H1 (cell line): ENCODE results near the gene EIF4E3. TPM values are rescaled to one million over a fixed set of nuclear protein-coding genes. Genes with fewer than 3 reads are reported as not detected.

ENCODE experiments used
- CTCF ChIA-PET: fragments of 300-600 bp; sonication (Branson Sonifier 250); formaldehyde crosslinking; loops from one replicate; lab custom pipeline; 2021; ENCODE audit not compliant: partially characterized antibody; lab: Charles Lee
- POLR2A ChIA-PET: fragments of 300-600 bp; sonication (Branson Sonifier 250); formaldehyde crosslinking; loops from one replicate; lab custom pipeline; 2021; ENCODE audit warnings: inconsistent platforms; ENCODE audit not compliant: partially characterized antibody; lab: Charles Lee
- DNase-seq, 2 experiments: peaks; one replicate each; pipeline versions ENCODE4 v3.0.0 to v3.0.0-alpha.2; 2010 to 2022; ENCODE audit warnings: low spot score in 2 of 2, low read depth in 1 of 2, mixed read lengths in 1 of 2
- FAIRE-seq: peaks from 2 replicates; lab custom pipeline; 2011; peaks lifted over from hg19 to GRCh38; lab: Jason Lieb, UNC
- H2AFZ ChIP-seq: 2 replicates; pipeline ENCODE4 v1.8.1; 2012; ENCODE audit warnings: low read length, inconsistent platforms
- H2AK5ac ChIP-seq: 2 replicates; pipeline ENCODE4 v1.6.1; 2013; ENCODE audit warnings: low read depth, low read length
- H2BK120ac ChIP-seq: replicated peaks from 2 replicates; pipeline ENCODE3; 2013; ENCODE audit warnings: low read depth, low read length, inconsistent platforms
- H2BK12ac ChIP-seq: 2 replicates; pipeline ENCODE4 v1.6.1; 2013; ENCODE audit warnings: low read depth, low read length
- H2BK15ac ChIP-seq: 2 replicates; pipeline ENCODE4 v1.6.1; 2013; ENCODE audit warnings: low read length
- H2BK20ac ChIP-seq: 2 replicates; pipeline ENCODE4 v1.6.1; 2013; ENCODE audit warnings: low read length
- H2BK5ac ChIP-seq: 2 replicates; pipeline ENCODE4 v1.6.1; 2013; ENCODE audit warnings: low read depth, low read length
- H3K14ac ChIP-seq: 2 replicates; pipeline ENCODE4 v1.6.1; 2013; ENCODE audit warnings: inconsistent platforms; ENCODE audit not compliant: insufficient read length
- H3K18ac ChIP-seq: 2 replicates; pipeline ENCODE4 v1.6.1; 2013; ENCODE audit warnings: low read length; ENCODE audit errors: extremely low read depth
- H3K23ac ChIP-seq: 2 replicates; pipeline ENCODE4 v1.6.1; 2013; ENCODE audit warnings: inconsistent platforms; ENCODE audit not compliant: insufficient read length
- H3K23me2 ChIP-seq: 2 replicates; pipeline ENCODE4 v1.6.1; 2013; ENCODE audit warnings: low read depth, low read length
- H3K27ac ChIP-seq: 2 replicates; pipeline ENCODE4 v1.6.1; 2011; ENCODE audit warnings: low read depth, low read length, inconsistent platforms
- H3K27me3 ChIP-seq, 4 experiments: replicated peaks in 1 of 4; 1 replicate in 1 of 4; 2 replicates in 3 of 4; pipeline versions ENCODE4 v1.6.1 to v1.8.1; 2011 to 2013; ENCODE audit warnings: low read length in 3 of 4, mild to moderate bottlenecking in 3 of 4, inconsistent platforms in 2 of 4, mixed read lengths in 2 of 4, moderate library complexity in 1 of 4; ENCODE audit not compliant: control insufficient read depth in 3 of 4, insufficient read depth in 3 of 4; ENCODE audit errors: extremely low read depth in 1 of 4
- H3K36me3 ChIP-seq, 4 experiments: 2 replicates each; pipeline versions ENCODE4 v1.6.1 to v1.8.1; 2011 to 2013; ENCODE audit warnings: mild to moderate bottlenecking in 4 of 4, low read length in 3 of 4, moderate library complexity in 2 of 4, control low read depth in 1 of 4, inconsistent platforms in 1 of 4; ENCODE audit not compliant: insufficient read depth in 4 of 4, control insufficient read depth in 2 of 4
- H3K4ac ChIP-seq: replicated peaks from 2 replicates; pipeline ENCODE3; 2013; ENCODE audit warnings: low read length, low read depth, mixed read lengths, inconsistent platforms; ENCODE audit not compliant: insufficient read length
- H3K4me1 ChIP-seq, 4 experiments: replicated peaks in 1 of 4; 1 replicate in 1 of 4; 2 replicates in 3 of 4; pipeline versions ENCODE4 v1.6.1 to v1.8.1; 2011 to 2013; ENCODE audit warnings: low read length in 3 of 4, inconsistent platforms in 2 of 4, mixed read lengths in 1 of 4; ENCODE audit not compliant: insufficient read depth in 4 of 4, control insufficient read depth in 3 of 4
- H3K4me2 ChIP-seq, 2 experiments: 2 replicates each; pipeline versions ENCODE4 v1.6.1 to v1.8.1; 2011 to 2013; ENCODE audit warnings: low read depth in 2 of 2, low read length in 2 of 2, control low read depth in 1 of 2, inconsistent platforms in 1 of 2, mild to moderate bottlenecking in 1 of 2; ENCODE audit not compliant: insufficient read depth in 1 of 2
- H3K4me3 ChIP-seq, 4 experiments: fragments of 200-600, 300-600 bp in 1 of 4; sonication (generic), shearing (Covaris generic), sonication (Bioruptor Twin) in 1 of 4; 2 replicates each; pipeline versions ENCODE4 v1.5.1 to v1.8.1; 2011 to 2016; ENCODE audit warnings: low read length in 4 of 4, low read depth in 3 of 4, control low read depth in 2 of 4, inconsistent platforms in 2 of 4, mild to moderate bottlenecking in 2 of 4, mixed read lengths in 1 of 4, moderate library complexity in 1 of 4; ENCODE audit not compliant: insufficient read depth in 2 of 4; ENCODE audit errors: extremely low read depth in 1 of 4
- H3K56ac ChIP-seq: replicated peaks from 2 replicates; pipeline ENCODE3; 2013; ENCODE audit warnings: low read depth, mild to moderate bottlenecking, mixed read lengths, low read length, inconsistent platforms; ENCODE audit not compliant: insufficient read length
- H3K79me1 ChIP-seq: 2 replicates; pipeline ENCODE4 v1.6.1; 2013; ENCODE audit warnings: low read depth, low read length, control low read depth
- H3K79me2 ChIP-seq, 2 experiments: 2 replicates each; pipeline versions ENCODE4 v1.6.1 to v1.8.1; 2012 to 2013; ENCODE audit warnings: low read length in 2 of 2, mild to moderate bottlenecking in 2 of 2, inconsistent platforms in 1 of 2; ENCODE audit not compliant: insufficient read depth in 2 of 2, control insufficient read depth in 1 of 2
- H3K9ac ChIP-seq, 4 experiments: replicated peaks in 1 of 4; 1 replicate in 1 of 4; 2 replicates in 3 of 4; pipeline versions ENCODE4 v1.6.1 to v1.8.1; 2011 to 2013; ENCODE audit warnings: low read depth in 3 of 4, low read length in 3 of 4, control low read depth in 2 of 4, mild to moderate bottlenecking in 2 of 4, moderate library complexity in 2 of 4, inconsistent platforms in 1 of 4; ENCODE audit errors: extremely low read depth in 1 of 4
- H3K9me3 ChIP-seq, 2 experiments: 2 replicates each; pipeline versions ENCODE4 v1.6.1 to v1.8.1; 2012 to 2013; ENCODE audit warnings: mild to moderate bottlenecking in 2 of 2, moderate library complexity in 2 of 2, control low read depth in 1 of 2, inconsistent platforms in 1 of 2, low read depth in 1 of 2, low read length in 1 of 2, mixed read lengths in 1 of 2; ENCODE audit not compliant: insufficient read depth in 2 of 2
- H4K20me1 ChIP-seq, 2 experiments: replicated peaks in 1 of 2; 2 replicates each; pipeline versions ENCODE3 to v1.8.1; 2011 to 2013; ENCODE audit warnings: inconsistent platforms in 2 of 2, low read length in 2 of 2, mild to moderate bottlenecking in 1 of 2; ENCODE audit not compliant: insufficient read depth in 2 of 2, control insufficient read depth in 1 of 2
- H4K5ac ChIP-seq: 2 replicates; pipeline ENCODE4 v1.6.1; 2013; ENCODE audit warnings: low read length, low read depth, mixed read lengths, inconsistent platforms; ENCODE audit not compliant: insufficient read length
- H4K8ac ChIP-seq: 2 replicates; pipeline ENCODE4 v1.8.0; 2013; ENCODE audit warnings: mild to moderate bottlenecking, moderate library complexity, low read length, inconsistent platforms; ENCODE audit not compliant: insufficient read depth; ENCODE audit errors: extremely low read depth
- H4K91ac ChIP-seq: replicated peaks from 2 replicates; pipeline ENCODE3; 2013; ENCODE audit warnings: low read length, mixed read lengths, inconsistent platforms; ENCODE audit not compliant: insufficient read length
- CEBPB ChIP-seq: IDR thresholded peaks from 2 replicates; pipeline ENCODE4 v1.6.1; 2012; ENCODE audit warnings: low read depth, low read length
- HDAC2 ChIP-seq, 2 experiments: fragments of 300-600 bp in 1 of 2; sonication (generic) in 1 of 2; IDR thresholded peaks; 2 replicates each; pipeline ENCODE4 v1.6.1; 2011 to 2012; ENCODE audit warnings: low read depth in 2 of 2, low read length in 2 of 2, mild to moderate bottlenecking in 2 of 2, moderate library complexity in 2 of 2, borderline replicate concordance in 1 of 2, inconsistent platforms in 1 of 2
- JUN ChIP-seq: IDR thresholded peaks from 2 replicates; pipeline ENCODE4 v1.6.1; 2011; ENCODE audit warnings: low read depth, mild to moderate bottlenecking, improper control_type of control experiment, low read length
- NRF1 ChIP-seq: IDR thresholded peaks from 2 replicates; pipeline ENCODE4 v1.6.1; 2011; ENCODE audit warnings: mild to moderate bottlenecking, low read depth, low read length, improper control_type of control experiment
- PHF8 ChIP-seq: fragments of 200-600 bp; sonication (generic); conservative IDR thresholded peaks from 2 replicates; pipeline ENCODE4 v1.7.1; 2012; ENCODE audit warnings: low read depth, mild to moderate bottlenecking, inconsistent platforms, low read length, moderate library complexity
- POU5F1 ChIP-seq: IDR thresholded peaks from 2 replicates; pipeline ENCODE4 v1.6.1; 2011; ENCODE audit warnings: low read depth, mild to moderate bottlenecking, low read length, moderate library complexity
- RAD21 ChIP-seq, 2 experiments: IDR thresholded peaks in 1 of 2; conservative IDR thresholded peaks in 1 of 2; 2 replicates each; pipeline ENCODE4 v1.6.1; 2011; ENCODE audit warnings: low read depth in 2 of 2, low read length in 2 of 2, improper control_type of control experiment in 1 of 2, inconsistent platforms in 1 of 2, mild to moderate bottlenecking in 1 of 2, moderate library complexity in 1 of 2
- SIRT6 ChIP-seq: IDR thresholded peaks from one replicate; pipeline ENCODE4 v1.7.1; 2012; ENCODE audit warnings: low read length, inconsistent platforms
- WGBS, 2 experiments: shearing (Covaris generic) in 1 of 2; methylation state at CpG; one replicate each; pipeline versions ENCODE4 v1.1.6 to v1.1.7; 2013 to 2015; ENCODE audit warnings: low lambda C conversion rate in 2 of 2, mixed read lengths in 2 of 2, inconsistent platforms in 1 of 2, low coverage in 1 of 2, missing lambda C conversion rate in 1 of 2; ENCODE audit not compliant: insufficient replicate concordance in 2 of 2, insufficient coverage in 1 of 2, insufficient read length in 1 of 2; ENCODE audit errors: extremely low coverage in 1 of 2, missing lambda C conversion rate in 1 of 2; 5-methylcytosine and 5-hydroxymethylcytosine counted together
- polyA plus RNA-seq, 7 experiments: library from polyadenylated mRNA; depleted of rRNA in 3 of 7; stranded (reverse) in 5 of 7; unstranded in 2 of 7; fragments of >200 nt in 5 of 7; fragments of 200-250 nt in 2 of 7; gene quantifications; 1 replicate in 5 of 7; 2 replicates in 1 of 7; 4 replicates in 1 of 7; pipeline versions ENCODE4 v1.2.1 to v1.2.3, GENCODE V29; 2011 to 2013; ENCODE audit warnings: missing spikeins in 2 of 7, mixed read lengths in 2 of 7
- total RNA-seq: library from RNA; stranded (reverse); fragmentation: NEBNext Ultra II Directional; extraction: Animal tissue kit (Norgen Biotek cat#: 25700); gene quantifications from 2 replicates; pipeline ENCODE4 v1.2.1, GENCODE V29; 2021
- TF ChIP-seq, protein P1 (sequence below), 3 experiments: IDR thresholded peaks; 1 replicate in 2 of 3; 2 replicates in 1 of 3; pipeline versions ENCODE4 v1.5.1 to v1.6.1; 2011; ENCODE audit warnings: low read length in 3 of 3, mild to moderate bottlenecking in 3 of 3, inconsistent platforms in 2 of 3, low read depth in 1 of 3, moderate library complexity in 1 of 3; ENCODE audit not compliant: insufficient read depth in 1 of 3; ENCODE audit errors: control extremely low read depth in 1 of 3

Gene EIF4E3
- total and polyA plus RNA-seq, 2 of the 8 experiments (the other 6 are each of a cell fraction or from before 2014, with no cell fraction given), result 5.2 to 17.0 TPM

- no peak overlapping the region for H3K4ac ChIP-seq
- no peak overlapping the region for H3K9ac ChIP-seq
- no peak overlapping the region for H4K91ac ChIP-seq
- no peaks in the 10 kb centered on the region for H3K27me3 ChIP-seq
- no peak overlapping the region for H3K14ac ChIP-seq
- no peaks in the 10 kb centered on the region for H3K9me3 ChIP-seq
- H3K27ac ChIP-seq, result no peak overlapping the region
- H2BK20ac ChIP-seq, result no peak overlapping the region
- no peak overlapping the region for H2AFZ ChIP-seq
- no peak overlapping the region for H4K8ac ChIP-seq
- FAIRE-seq (peak; percentile 7), DNase-seq (no peak)
- no peak overlapping the region for H3K18ac ChIP-seq
- no peaks in the 10 kb centered on the region for H3K4me1 ChIP-seq
- H2BK15ac ChIP-seq, result no peak overlapping the region
- H3K23ac ChIP-seq, result no peak overlapping the region
- H4K20me1 ChIP-seq, result no peaks in the 10 kb centered on the region
- H2BK5ac ChIP-seq, result no peak overlapping the region
- ChIA-PET CTCF (interaction anchor here (0.7 to 1.8 kb wide), 4 partner anchors 9 to 173 kb away, joined by 4 to 5 read pairs (median 4); no protein-coding TSS in a partner anchor), POLR2A (interaction anchor here (0.7 kb wide), 1 partner anchor 9 kb away, joined by 3 read pairs; no protein-coding TSS in a partner anchor)
- WGBS, 2 experiments, result 87% methylated on average over 7 of the region's 7 CpGs; no CpG with 5 or more reads in 1 of the 2 experiments
- no peaks in the 10 kb centered on the region for H3K79me1 ChIP-seq
- H2BK120ac ChIP-seq, result no peak overlapping the region
- no peak overlapping the region for H3K4me3 ChIP-seq
- no peak overlapping the region for H2AK5ac ChIP-seq
- H3K36me3 ChIP-seq, result no peaks in the 10 kb centered on the region; a peak in 1 of 8 replicates
- H3K79me2 ChIP-seq, result no peaks in the 10 kb centered on the region
- H3K23me2 ChIP-seq, result no peaks in the 10 kb centered on the region
- H4K5ac ChIP-seq, result no peak overlapping the region
- H3K56ac ChIP-seq, result no peak overlapping the region
- no peak overlapping the region for H3K4me2 ChIP-seq
- H2BK12ac ChIP-seq, result no peak overlapping the region
- no peak for TF ChIP-seq NRF1
- TF ChIP-seq HDAC2 (IDR thresholded peaks at IDR 0.05; ENCODE audit: borderline replicate concordance in 1 of 2, low read depth in 2 of 2, low read length in 2 of 2), result no peak
- TF ChIP-seq PHF8, result no peak
- TF ChIP-seq, protein P1, sequence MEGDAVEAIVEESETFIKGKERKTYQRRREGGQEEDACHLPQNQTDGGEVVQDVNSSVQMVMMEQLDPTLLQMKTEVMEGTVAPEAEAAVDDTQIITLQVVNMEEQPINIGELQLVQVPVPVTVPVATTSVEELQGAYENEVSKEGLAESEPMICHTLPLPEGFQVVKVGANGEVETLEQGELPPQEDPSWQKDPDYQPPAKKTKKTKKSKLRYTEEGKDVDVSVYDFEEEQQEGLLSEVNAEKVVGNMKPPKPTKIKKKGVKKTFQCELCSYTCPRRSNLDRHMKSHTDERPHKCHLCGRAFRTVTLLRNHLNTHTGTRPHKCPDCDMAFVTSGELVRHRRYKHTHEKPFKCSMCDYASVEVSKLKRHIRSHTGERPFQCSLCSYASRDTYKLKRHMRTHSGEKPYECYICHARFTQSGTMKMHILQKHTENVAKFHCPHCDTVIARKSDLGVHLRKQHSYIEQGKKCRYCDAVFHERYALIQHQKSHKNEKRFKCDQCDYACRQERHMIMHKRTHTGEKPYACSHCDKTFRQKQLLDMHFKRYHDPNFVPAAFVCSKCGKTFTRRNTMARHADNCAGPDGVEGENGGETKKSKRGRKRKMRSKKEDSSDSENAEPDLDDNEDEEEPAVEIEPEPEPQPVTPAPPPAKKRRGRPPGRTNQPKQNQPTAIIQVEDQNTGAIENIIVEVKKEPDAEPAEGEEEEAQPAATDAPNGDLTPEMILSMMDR (IDR thresholded peaks at IDR 0.05; ENCODE audit: control extremely low read depth in 1 of 3, insufficient read depth in 1 of 3, low read depth in 1 of 3, low read length in 3 of 3), result no peak
- TF ChIP-seq CEBPB, result no peak
- TF ChIP-seq SIRT6, result no peak
- no peak for TF ChIP-seq RAD21 (IDR thresholded peaks at IDR 0.05 in 1 of 2, conservative IDR thresholded peaks at IDR 0.05 in 1 of 2; ENCODE audit: low read depth in 2 of 2, low read length in 2 of 2)
- no peak for TF ChIP-seq JUN
- TF ChIP-seq POU5F1, result no peak
These were observed 22.8 kb downstream of the EIF4E3 start for GRCh38 chr3:71702131-71703024.
